ENCODE results near the gene PTRHD1.

GRCh38 chr2:24792874-24793760 lies at the start of gene PTRHD1, which contains the start of gene CENPO:
- TF ChIP-seq NFRKB (IDR thresholded peaks at IDR 0.05) (peak; percentile 42; the same call in 1 of the 2 replicates), FOXK2 (IDR thresholded peaks at IDR 0.05) (no peak)
